HG03045 (cell line): ENCODE results near the gene ANKS4B.
"Not testable (repeated sequence)": the region's sequence is repeated elsewhere in the genome, so short reads cannot be mapped to it uniquely, and the experiment has no call there.

Experiments
- ATAC-seq: cut with Tn5 transposase; IDR thresholded peaks from one replicate; pipeline ENCODE4 v1.9.1; 2021; ENCODE audit warnings: mild to moderate bottlenecking, moderate library complexity; ENCODE audit not compliant: unreplicated experiment

ANKS4B gene

DNA sequence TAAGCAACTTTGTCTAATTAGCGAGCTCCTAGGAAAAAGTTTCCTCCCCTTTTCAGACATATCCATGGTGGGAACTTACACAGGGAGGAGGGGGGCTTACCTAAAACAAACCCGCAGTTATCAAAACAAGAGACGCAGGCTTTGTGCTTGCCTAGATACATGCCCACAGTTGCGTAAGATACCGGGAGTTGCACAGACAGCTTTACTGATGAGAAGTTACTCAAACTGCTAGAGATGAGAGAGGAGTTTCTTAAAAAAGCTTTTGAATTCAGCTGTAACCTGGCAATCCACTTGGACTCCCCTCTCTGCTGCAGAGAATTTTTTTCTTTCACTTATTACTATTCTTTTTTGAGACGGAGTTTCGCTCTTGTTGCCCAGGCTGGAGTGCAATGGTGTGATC, 15.3 kb upstream of the ANKS4B start:
- ATAC-seq: no peak

GRCh38 chr16:21219551-21219950, 13.9 kb upstream of the ANKS4B start:
- no peak for ATAC-seq

DNA sequence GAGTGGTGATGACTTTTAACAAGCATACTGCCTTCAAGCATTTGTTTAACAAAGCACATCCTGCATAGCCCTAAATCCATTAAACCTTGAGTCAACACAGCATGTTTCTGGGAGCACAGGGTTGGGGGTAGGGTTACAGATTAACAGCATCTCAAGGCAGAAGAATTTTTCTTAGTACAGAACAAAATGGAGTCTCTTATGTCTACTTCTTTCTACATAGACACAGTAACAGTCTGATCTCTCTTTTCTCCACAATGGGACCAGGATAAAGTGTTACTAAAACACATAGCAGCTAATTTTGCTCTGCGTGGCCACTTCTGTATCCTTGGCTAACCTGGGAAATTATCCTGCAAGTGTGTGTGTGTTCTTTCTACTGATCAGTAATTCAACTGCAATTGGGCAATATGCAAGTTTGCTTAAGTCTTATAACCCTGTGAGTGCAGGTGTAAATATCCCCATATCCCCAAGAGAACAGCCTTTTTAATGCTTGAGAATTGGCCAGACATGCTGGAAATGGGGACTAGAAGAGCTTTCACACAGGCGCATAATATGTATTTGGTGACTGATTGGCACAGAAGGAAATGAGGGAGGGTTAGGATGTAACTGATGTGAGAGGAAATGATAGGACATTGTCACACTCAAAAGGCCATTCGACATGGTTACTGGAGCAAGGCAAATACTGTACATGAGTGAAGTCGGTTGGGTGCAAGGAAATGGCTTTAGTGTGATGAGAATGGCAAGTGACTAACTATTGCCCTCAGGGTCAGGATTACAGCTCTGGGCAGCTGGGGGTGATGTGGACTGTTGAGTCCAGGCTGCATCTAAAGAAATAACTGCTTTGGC, 10.8 kb upstream of the ANKS4B start:
- ATAC-seq: no peak

DNA sequence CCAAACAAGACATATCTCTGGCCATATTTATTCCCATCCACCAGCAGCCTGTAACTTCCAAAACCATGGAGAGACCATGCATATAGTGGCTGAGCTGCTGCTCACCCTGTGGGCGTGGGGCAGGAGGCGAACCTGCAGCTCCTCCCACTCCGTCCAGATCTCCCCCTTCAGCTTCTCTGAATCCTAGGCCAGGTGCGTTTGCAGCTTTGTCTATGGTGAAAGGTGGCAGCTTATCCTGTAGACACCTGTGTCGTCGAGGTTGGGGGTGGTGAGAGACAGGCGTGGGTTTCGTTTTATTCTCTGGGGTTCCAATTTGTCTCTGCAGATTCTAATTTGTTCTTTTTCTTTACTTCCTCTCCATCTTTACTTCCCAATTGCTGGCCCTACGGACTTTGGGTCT, 9.7 kb upstream of the ANKS4B start:
- no peak for ATAC-seq

GRCh38 chr16:21224800-21225199, 8.7 kb upstream of the ANKS4B start:
- no peak for ATAC-seq

DNA sequence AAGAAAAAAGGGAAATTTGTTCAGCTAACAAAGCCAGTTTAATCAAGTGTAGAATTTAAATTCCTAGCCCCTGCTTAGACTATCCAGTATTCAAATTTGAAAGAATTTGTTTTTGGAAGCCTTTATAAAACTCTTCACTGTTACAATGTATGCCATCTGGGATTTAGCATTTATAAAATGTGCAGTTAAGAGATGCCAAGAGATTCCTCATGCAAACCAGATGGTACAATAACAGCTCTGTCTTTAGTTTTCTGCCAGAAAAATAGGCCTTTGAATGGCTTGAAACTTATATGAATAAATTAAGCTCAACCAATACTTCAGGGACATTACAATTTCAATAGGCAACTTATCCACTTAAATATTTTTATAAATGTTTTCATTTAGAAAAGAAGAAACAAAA, 6.8 kb upstream of the ANKS4B start:
- ATAC-seq: no peak

- ATAC-seq: no peak
Observed at GRCh38 chr16:21227866-21228265, 5.6 kb upstream of the ANKS4B start.

DNA sequence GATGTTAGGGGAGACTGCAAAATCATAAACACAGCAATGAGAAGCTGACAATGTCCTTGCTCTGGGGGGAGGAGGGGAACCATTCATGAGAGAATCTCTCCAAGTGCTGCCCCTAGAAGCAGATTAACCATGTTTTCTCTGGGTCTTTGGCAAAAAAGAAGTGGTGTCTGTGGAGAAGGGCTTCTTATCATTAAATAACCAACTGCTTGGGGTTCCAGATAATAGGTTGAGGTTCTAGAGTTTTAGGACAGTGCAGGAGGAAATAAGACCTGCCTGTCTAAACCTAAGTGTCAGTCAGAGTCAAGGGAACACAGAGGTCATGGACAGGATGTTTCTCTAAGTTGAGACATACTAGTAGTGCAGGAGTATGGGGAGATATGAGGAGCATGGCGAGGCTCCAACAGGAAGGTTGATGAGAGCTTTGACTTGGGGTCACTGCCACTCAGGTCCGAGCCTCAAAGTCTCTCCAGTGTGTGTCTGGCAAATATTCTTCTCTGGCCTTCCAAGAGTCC, 5.1 kb upstream of the ANKS4B start:
- ATAC-seq: no peak

GRCh38 chr16:21233045-21233520, 416 bp upstream of the ANKS4B start:
- ATAC-seq: no peak

GRCh38 chr16:21235199-21235585, 1.7 kb downstream of the ANKS4B start:
- no peak for ATAC-seq

DNA sequence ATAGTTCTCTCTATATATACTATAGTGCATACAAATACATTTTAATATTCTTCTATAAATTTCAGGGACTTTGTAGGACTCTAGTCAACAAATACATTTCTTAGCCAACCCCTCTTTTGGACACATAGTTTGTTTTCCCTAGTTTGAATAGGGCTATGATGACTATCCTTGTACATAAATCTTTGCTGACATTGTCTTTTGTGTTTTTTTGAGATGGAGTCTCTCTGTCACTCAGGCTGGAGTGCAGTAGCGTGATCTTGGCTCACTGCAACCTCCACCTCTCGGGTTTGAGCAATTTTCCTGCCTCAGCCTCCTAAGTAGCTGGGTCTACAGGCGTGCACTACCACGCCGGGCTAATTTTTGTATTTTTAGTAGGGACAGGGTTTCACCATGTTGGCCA, 3.3 kb downstream of the ANKS4B start:
- ATAC-seq: no peak

DNA sequence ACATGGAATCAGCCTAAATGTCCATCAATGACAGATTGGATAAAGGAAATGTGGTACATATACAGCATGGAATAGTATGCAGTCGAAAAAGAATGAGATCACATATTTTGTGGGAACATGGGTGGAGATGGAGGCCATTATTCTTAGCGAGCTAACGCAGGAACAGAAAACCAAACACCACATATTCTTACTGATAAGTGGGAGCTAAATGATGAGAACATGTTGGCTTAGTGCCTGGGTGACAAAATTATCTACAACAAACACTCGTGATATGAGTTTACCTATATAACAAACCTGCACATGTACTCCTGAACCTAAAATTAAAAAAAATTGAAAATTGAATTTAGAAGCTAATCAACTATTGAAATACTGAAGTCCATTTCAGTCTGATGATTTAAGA, 6.1 kb downstream of the ANKS4B start:
- no peak for ATAC-seq

GRCh38 chr16:21242756-21243155, 9.3 kb downstream of the ANKS4B start:
- no peak for ATAC-seq

- ATAC-seq: no peak
Observed at GRCh38 chr16:21244518-21245215, 11.2 kb downstream of the ANKS4B start.

DNA sequence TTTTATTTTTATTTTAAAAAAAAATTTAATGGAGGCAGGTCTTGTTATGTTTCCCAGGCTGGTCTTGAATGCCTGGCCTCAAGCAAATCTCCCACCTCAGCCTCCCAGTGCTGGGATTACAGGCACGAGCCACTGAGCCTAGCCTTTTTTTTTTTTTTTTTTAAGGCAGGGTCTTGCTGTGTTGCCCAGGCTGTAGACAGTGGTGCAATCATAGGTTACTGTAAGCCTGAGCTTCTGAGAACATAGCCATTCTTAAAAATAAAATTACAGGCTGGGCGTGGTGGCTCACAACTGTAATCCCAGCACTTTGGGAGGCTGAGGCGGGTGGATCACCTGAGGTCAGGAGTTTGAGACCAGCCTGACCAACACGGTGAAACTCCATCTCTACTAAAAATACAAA, 14.7 kb downstream of the ANKS4B start:
- not testable (repeated sequence) for ATAC-seq

GRCh38 chr16:21250072-21250923, 16.8 kb downstream of the ANKS4B start:
- ATAC-seq: no peak

- ATAC-seq: no peak
Observed at GRCh38 chr16:21253470-21253869, 20.0 kb downstream of the ANKS4B start.

- no peak for ATAC-seq
Observed at GRCh38 chr16:21256636-21257035, 23.1 kb downstream of the ANKS4B start.

DNA sequence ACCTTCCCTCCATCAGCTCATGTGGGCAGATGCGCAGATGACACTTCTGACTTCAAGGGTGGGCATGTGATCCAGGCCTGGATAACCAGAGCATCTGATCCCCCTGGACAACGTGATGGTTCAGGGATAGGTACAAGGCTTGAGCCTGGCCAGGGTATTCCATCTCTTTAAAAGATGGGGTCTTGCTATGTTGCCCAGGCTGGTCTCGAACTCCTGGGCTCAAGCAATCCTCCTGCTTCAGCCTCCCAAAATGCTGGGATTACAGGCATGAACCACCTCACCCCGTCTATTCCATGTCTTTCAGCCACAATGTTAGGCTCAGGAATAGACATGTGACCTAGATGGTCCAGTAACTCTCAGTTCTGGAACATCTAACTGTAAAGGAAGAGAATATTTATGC, 23.8 kb downstream of the ANKS4B start:
- ATAC-seq: no peak

- no peak for ATAC-seq
Observed at GRCh38 chr16:21260870-21261791, 27.6 kb downstream of the ANKS4B start.
